ENCODE data around the gene PTPRQ.
"Not testable (repeated sequence)": the region's sequence is repeated elsewhere in the genome, so short reads cannot be mapped to it uniquely, and the experiment has no call there.

Gene PTPRQ, protein sequence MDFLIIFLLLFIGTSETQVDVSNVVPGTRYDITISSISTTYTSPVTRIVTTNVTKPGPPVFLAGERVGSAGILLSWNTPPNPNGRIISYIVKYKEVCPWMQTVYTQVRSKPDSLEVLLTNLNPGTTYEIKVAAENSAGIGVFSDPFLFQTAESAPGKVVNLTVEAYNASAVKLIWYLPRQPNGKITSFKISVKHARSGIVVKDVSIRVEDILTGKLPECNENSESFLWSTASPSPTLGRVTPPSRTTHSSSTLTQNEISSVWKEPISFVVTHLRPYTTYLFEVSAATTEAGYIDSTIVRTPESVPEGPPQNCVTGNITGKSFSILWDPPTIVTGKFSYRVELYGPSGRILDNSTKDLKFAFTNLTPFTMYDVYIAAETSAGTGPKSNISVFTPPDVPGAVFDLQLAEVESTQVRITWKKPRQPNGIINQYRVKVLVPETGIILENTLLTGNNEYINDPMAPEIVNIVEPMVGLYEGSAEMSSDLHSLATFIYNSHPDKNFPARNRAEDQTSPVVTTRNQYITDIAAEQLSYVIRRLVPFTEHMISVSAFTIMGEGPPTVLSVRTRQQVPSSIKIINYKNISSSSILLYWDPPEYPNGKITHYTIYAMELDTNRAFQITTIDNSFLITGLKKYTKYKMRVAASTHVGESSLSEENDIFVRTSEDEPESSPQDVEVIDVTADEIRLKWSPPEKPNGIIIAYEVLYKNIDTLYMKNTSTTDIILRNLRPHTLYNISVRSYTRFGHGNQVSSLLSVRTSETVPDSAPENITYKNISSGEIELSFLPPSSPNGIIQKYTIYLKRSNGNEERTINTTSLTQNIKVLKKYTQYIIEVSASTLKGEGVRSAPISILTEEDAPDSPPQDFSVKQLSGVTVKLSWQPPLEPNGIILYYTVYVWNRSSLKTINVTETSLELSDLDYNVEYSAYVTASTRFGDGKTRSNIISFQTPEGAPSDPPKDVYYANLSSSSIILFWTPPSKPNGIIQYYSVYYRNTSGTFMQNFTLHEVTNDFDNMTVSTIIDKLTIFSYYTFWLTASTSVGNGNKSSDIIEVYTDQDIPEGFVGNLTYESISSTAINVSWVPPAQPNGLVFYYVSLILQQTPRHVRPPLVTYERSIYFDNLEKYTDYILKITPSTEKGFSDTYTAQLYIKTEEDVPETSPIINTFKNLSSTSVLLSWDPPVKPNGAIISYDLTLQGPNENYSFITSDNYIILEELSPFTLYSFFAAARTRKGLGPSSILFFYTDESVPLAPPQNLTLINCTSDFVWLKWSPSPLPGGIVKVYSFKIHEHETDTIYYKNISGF (N-terminal part only)

GRCh38 chr12:80443974-80444666 is at the start of gene PTPRQ:
Gene PTPRQ (plus strand): TSS chr12:80444235. CDS start chr12:80444346, 111 bp downstream.
- DNase-seq: no peak

DNA sequence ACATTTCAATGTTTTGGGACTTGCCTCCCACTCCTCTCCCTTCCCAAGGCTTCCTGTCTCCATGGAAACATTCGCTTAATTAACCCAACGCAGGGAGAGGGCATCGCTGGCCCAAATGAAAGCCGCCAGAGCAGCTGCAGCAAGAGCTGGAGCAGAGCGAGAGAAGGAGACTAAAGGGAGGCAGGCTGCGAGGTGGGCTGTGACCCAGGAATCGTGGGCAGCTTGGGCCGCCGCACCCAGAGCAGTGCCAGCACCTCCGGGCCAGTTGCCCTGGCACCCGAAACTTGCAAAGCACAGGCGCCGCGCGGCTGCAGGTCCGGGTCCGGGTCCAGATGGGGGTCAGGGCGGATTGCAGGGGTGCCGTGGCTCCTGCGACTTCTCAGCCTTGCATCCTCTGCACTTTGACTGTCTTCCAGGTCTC is 43.5 kb upstream of the PTPRQ start:
- DNase-seq: no peak

DNA sequence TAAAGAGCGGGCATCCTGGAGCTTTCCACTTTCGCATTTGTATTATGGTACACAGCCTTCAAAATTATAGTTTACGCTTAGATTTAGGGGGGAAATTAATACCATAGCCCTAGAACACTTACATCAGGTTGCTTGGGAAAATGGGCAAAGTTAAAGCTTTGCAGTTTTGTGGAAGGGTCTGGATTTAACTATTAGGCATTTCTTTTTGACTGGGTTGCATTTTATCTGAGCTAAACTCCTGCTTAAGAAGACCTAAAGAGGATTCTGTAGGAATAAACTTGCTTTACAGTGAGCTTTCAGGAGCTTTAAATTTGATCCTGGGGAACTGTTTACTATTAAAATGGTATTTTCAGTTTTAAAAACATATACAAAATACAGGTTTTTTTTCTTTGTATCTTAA is 42.8 kb upstream of the PTPRQ start:
- no peak for DNase-seq

- DNase-seq: no peak
Observed at GRCh38 chr12:80404629-80405028, 39.4 kb upstream of the PTPRQ start.

- DNase-seq: no peak
Observed at GRCh38 chr12:80406253-80406652, 37.8 kb upstream of the PTPRQ start.

GRCh38 chr12:80411787-80412186 is 32.2 kb upstream of the PTPRQ start:
- DNase-seq: no peak

DNA sequence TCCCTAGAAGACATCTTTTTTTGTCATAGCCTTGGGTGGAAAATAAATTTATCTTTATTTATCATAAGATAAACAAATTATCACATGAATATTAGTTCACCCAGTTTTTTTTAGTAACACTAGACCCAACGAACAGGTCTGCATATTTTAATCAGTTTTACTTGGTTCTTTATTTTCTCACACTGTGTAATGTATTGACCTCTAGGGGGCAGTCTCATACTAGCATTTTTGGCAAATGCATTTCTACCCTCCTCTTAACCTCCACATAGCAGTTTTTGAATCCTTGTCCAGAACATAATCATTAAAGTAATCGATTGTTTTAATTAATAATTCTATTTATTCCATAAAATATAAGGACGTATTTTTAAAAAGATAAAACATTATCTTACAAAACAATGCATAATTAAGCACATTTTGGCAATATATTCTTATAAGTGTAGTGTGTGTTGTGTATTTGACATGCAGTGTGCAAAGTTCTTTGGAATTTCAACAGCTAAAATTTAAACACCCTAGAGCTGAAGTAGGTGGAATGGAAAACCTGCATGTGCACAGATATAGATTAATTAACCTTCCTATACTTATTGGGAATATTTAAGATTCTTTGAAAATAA is 31.6 kb upstream of the PTPRQ start:
- peak; percentile 37 for DNase-seq

- no peak for DNase-seq
Observed at GRCh38 chr12:80413462-80413861, 30.6 kb upstream of the PTPRQ start.

DNA sequence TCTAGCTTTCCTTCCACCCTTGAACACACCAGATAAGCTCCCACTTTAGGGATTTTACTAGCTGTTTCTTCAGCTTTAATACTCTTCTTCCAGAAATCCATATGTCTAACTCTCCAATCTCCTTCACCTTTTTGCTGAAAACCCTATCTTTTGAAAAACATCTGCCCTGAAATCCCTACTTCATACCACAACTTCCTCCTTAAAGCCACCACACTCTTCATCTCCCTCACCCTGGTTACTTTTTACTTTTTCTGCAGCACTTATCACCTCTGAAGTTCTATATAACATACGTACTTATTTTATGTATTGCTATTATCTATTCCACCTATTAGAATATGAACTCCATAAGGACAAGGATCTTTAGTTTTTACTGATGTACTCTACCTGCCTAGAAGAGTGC is 28.6 kb upstream of the PTPRQ start:
- no peak for DNase-seq

GRCh38 chr12:80419644-80420043 is 24.4 kb upstream of the PTPRQ start:
- no peak for DNase-seq

DNA sequence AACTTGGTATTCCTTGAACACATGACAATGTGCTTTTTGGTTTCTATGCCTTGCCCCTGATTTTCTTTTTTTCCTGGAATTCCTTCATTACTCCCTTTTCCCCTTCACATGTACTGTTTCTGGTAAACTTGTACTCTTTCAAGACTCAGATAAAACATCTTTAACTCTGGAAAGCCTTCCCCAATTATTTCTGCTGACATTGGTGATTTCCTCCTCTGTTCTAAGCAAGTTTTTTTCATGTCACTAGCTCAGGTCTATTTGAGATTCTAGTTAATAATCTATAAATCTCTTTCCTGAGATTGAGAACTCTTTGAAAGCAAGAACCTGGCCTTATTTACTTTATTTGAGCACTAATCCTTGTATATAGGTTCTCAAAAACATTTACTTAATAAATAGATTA is 24.0 kb upstream of the PTPRQ start:
- DNase-seq: no peak

DNA sequence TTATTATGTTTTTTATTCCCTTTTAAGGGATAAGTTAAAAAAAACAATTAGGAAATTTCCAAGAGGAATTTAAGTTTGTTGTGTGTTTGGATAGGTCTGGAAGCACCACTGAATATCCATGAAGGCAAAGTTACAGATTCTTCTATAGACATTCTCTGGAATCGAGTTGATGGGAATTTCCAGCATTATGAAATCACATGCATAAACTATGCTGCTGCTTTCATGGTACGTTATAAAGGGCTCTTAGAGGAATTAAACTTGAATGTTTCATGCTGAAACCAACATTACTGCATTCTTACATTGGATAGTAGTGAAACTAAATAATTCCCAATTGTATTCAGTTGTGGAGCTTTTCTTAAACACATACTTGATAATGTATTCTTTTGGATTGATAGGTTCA is 21.5 kb upstream of the PTPRQ start:
- DNase-seq: no peak

DNA sequence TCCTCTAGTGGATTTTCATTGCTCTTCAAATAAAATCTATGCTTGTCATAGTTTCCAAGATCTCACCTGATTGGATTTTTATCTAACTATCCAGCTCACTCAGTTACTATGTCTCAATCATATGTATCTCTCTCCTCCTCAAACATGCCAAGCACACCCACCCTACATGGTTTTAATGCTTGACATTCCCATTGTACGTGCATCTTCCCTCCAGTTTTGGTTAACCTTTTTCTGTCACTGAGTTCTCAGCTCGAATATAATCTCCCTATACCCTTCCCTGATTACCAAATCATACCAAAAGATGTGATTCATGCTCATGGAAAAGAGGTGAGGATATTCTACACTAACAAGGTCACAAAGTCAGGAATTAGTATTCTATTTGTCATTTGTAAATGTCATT is 12.0 kb upstream of the PTPRQ start:
- no peak for DNase-seq

- no peak for DNase-seq
Observed at GRCh38 chr12:80441921-80442320, 2.1 kb upstream of the PTPRQ start.

GRCh38 chr12:80442426-80443222 is 1.4 kb upstream of the PTPRQ start:
- DNase-seq: no peak

DNA sequence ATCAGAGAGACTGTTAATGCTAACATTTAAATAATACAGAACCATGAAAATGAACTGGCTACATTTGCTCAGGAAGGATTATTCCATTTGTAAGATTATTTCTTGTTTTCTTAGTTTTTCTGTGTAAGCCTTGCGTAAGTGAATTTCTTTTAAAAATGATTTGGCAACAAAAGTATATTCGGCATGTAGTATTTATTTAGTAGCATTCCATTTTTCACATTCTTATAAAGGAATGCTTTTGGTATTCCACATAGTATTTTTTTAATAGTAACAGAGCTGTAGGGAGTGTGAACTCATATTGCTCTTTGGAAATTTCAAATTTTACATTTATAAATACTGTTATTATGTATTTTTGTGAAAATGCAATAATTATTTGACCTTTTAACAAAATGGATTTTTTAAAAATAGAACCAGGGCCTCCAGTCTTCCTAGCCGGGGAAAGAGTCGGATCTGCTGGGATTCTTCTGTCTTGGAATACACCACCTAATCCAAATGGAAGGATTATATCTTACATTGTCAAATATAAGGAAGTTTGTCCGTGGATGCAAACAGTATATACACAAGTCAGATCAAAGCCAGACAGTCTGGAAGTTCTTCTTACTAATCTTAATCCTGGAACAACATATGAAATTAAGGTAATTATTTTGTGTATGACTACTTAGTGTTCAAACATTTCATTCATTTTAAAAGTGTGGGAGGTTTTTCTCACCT is 1.2 kb downstream of the PTPRQ start:
- no peak for DNase-seq

- DNase-seq: no peak
Observed at GRCh38 chr12:80456513-80456912, 12.5 kb downstream of the PTPRQ start.

- no peak for DNase-seq
Observed at GRCh38 chr12:80460972-80461371, 16.9 kb downstream of the PTPRQ start.

GRCh38 chr12:80461851-80462250 is 17.8 kb downstream of the PTPRQ start:
- not testable (repeated sequence) for DNase-seq

- DNase-seq: no peak
Observed at GRCh38 chr12:80469681-80470080, 25.6 kb downstream of the PTPRQ start.

Measured in NCI-H1417 treated with DMSO at 0.1 percent for 48 hours (cell line).